Neural crest cell (in vitro differentiated cells): ENCODE data around the gene SLC37A4. TPM values are rescaled to one million over a fixed set of nuclear protein-coding genes. Genes with fewer than 3 reads are reported as not detected.
A peak's percentile ranks its signal among the peaks of the same experiment; 100 is the strongest.

Source experiments
- DNase-seq: peaks from one replicate; pipeline ENCODE4 v3.0.0; 2021; ENCODE audit warnings: low read depth, mixed read lengths, low spot score
- H3K27ac Mint-ChIP-seq: one replicate; pipeline ENCODE4 v1.8.0; 2021; ENCODE audit warnings: mild to moderate bottlenecking, mixed read lengths; ENCODE audit not compliant: unreplicated experiment
- H3K27me3 Mint-ChIP-seq: 2 replicates; pipeline ENCODE4 v1.8.0; 2021; ENCODE audit warnings: low read depth, mild to moderate bottlenecking, mixed read lengths
- H3K36me3 Mint-ChIP-seq: 2 replicates; pipeline ENCODE4 v1.8.0; 2021; ENCODE audit warnings: low read depth, mild to moderate bottlenecking, mixed read lengths
- H3K4me1 Mint-ChIP-seq: 2 replicates; pipeline ENCODE4 v1.8.0; 2021; ENCODE audit warnings: mixed read lengths
- H3K4me3 Mint-ChIP-seq: one replicate; pipeline ENCODE4 v1.8.0; 2021; ENCODE audit warnings: mild to moderate bottlenecking, mixed read lengths
- H3K9me3 Mint-ChIP-seq: 2 replicates; pipeline ENCODE4 v1.8.0; 2021; ENCODE audit warnings: mixed read lengths
- total RNA-seq: library from RNA; stranded (reverse); gene quantifications from 2 replicates; pipeline ENCODE4 v1.2.1, GENCODE V29; 2021
- TF ChIP-seq, protein P1 (sequence below): fragments of 200-600 bp; sonication (generic); conservative IDR thresholded peaks from 2 replicates; pipeline ENCODE4 v1.5.0; 2021; ENCODE audit warnings: antibody characterized with exemption, mild to moderate bottlenecking

SLC37A4 gene
- total RNA-seq, 1 donor from 2014 or later, result 50.3 TPM

DNA sequence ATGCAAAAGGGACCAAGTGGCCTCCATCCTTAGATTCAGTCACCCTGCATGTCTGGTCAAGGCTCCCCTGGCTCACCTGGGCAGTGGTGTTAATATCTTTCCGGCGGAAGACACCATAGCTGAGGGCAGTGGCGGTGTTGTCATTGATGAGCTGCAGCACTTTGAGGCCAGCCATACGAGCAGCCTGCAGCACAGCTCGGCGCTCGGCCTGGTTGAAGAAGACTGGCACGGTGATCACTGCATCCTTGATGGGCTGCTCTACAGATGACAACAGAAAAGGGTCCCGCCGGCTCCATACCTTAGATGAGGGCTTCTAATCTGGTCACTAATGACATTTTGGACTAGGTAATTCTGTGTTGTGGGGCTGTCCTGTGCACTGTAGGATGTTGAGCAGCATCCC is 23.7 kb upstream of the SLC37A4 start:
- H3K36me3 Mint-ChIP-seq, result peaks cover 19% of the 10 kb centered on the region

DNA sequence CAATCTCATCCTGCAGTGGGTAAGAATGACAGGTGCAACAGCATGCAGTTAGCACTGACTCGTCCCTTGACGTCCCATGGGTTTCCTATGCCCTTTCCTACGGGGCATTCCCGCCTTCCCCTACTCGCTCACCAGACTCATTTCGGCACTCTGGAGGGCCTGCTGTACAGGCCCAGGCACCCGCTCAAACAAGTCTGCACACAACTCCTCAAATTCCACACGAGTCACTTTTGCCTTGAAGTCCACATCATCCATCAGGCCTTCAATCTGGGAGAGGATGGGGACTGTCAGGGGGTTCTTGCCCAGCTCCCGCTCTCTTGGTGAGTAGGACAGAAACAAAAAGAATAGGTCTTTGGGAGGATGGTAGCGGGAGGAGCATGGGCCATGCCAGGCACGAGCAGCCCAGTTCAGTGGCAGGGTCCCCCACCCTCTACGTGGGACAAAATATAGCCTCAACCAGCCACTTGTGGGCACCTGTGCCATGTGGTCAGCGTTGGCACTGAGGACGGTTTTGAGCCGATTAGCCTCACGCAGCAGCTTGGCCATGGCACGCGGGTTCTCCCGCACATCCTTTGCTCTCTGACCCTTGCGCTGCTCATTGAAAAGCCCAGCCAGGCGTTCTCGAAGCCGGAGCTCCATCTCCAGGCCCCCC is 21.6 kb upstream of the SLC37A4 start:
- no peak overlapping the region for H3K4me3 Mint-ChIP-seq
- no peaks in the 10 kb centered on the region for H3K9me3 Mint-ChIP-seq

More for the DNA sequence above, 23.7 kb upstream of the SLC37A4 start:
- TF ChIP-seq, protein P1, sequence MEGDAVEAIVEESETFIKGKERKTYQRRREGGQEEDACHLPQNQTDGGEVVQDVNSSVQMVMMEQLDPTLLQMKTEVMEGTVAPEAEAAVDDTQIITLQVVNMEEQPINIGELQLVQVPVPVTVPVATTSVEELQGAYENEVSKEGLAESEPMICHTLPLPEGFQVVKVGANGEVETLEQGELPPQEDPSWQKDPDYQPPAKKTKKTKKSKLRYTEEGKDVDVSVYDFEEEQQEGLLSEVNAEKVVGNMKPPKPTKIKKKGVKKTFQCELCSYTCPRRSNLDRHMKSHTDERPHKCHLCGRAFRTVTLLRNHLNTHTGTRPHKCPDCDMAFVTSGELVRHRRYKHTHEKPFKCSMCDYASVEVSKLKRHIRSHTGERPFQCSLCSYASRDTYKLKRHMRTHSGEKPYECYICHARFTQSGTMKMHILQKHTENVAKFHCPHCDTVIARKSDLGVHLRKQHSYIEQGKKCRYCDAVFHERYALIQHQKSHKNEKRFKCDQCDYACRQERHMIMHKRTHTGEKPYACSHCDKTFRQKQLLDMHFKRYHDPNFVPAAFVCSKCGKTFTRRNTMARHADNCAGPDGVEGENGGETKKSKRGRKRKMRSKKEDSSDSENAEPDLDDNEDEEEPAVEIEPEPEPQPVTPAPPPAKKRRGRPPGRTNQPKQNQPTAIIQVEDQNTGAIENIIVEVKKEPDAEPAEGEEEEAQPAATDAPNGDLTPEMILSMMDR, result no peak
- Mint-ChIP-seq H3K4me3 (peak overlapping the region; percentile 79), H3K27me3 (no peaks in the 10 kb centered on the region), H3K4me1 (peaks cover 26% of the 10 kb centered on the region), H3K9me3 (no peaks in the 10 kb centered on the region), H3K27ac (peak overlapping the region; percentile 67)
- DNase-seq, result no peak

DNA sequence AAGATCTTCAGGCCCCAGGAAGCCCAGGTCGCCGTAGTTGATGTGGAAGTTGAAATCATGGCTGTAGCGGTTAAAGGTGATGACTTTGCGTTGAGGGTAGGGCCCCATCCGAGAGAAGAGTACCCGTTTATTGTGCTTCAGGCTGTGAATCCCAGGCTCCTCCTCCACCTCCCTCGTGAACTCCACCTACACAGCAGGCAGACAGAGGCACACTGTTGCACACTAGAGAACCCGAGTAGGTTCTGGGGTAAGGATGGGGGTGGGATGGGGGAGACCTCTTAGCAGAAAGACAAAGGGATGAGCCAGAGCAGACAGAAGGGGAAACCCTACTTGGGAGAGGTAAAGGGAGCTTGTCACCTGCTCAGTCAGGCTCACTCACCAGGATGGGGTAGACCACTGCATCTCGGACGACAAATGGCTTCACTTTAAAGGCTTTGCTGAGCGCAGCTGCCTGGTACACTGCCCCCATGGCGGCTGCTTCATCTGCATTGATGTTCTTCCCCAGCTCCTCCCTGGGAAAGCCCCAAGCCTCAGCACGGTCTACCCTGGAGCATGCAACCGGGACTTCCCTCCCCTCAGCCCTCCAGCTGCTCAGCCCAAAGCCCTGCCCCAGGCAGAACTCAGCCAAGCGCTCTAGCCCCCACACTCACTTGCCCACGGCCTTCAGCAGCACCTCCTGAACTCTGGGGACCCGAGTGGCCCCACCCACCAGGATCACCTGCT is 20.9 kb upstream of the SLC37A4 start:
- peaks cover 14% of the 10 kb centered on the region for H3K4me1 Mint-ChIP-seq
- H3K36me3 Mint-ChIP-seq, result peaks cover 24% of the 10 kb centered on the region
- peak overlapping the region; percentile 34 for H3K4me3 Mint-ChIP-seq
- no peak for DNase-seq
- TF ChIP-seq, protein P1, result no peak
- no peak overlapping the region for H3K27ac Mint-ChIP-seq
- no peaks in the 10 kb centered on the region for H3K9me3 Mint-ChIP-seq
- no peaks in the 10 kb centered on the region for H3K27me3 Mint-ChIP-seq

More for the DNA sequence above, 21.6 kb upstream of the SLC37A4 start:
- TF ChIP-seq, protein P1, result no peak
- peaks cover 23% of the 10 kb centered on the region for H3K36me3 Mint-ChIP-seq
- no peak for DNase-seq
- no peak overlapping the region for H3K27ac Mint-ChIP-seq
- H3K4me1 Mint-ChIP-seq, result peaks cover 14% of the 10 kb centered on the region
- no peaks in the 10 kb centered on the region for H3K27me3 Mint-ChIP-seq

DNA sequence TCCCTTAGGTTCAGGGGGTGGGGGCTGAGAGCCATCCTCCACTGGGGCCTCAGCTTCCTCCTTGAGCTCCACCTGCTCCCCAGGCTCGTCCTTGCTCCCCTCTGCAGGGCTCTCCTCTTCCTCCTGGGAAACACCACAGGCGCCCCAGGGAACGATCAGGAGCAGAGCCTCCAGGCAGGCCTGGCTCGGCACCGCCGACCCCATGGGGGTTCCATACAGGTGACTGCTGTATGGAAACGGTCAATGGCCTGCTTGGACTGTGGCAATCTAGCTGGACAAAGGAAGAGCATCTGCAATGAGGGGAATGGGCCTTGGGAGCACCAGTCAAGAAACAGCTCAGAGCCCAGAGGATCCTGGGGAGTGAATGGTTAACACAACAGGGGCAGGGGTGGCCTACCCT is 18.4 kb upstream of the SLC37A4 start:
- Mint-ChIP-seq H3K4me3 (no peak overlapping the region), H3K27ac (no peak overlapping the region), H3K9me3 (no peaks in the 10 kb centered on the region), H3K27me3 (no peaks in the 10 kb centered on the region), H3K36me3 (peaks cover 26% of the 10 kb centered on the region), H3K4me1 (no peaks in the 10 kb centered on the region)
- no peak for DNase-seq
- TF ChIP-seq, protein P1, result no peak

DNA sequence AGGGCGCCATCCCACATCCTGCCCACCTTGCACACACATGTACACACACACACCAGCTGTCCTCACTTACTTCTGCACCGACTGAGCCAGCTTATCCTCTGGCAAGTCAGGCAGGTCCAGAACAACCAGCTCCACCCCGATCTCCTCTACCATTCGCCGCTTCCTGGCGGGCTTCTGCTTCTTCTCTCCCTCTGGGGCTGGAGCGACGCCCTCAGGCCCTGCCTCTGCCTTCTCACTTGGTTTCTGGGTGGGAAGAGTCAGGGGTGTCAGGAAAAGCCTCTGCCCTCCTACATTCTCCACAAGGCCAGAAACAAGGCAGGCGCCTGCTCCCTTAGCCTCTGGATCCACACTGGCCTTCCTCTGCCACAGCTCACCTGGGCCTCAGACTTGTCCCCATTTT is 18.0 kb upstream of the SLC37A4 start:
- TF ChIP-seq, protein P1, result no peak
- no peaks in the 10 kb centered on the region for H3K9me3 Mint-ChIP-seq
- no peak for DNase-seq
- H3K4me3 Mint-ChIP-seq, result no peak overlapping the region
- H3K27ac Mint-ChIP-seq, result no peak overlapping the region
- no peaks in the 10 kb centered on the region for H3K27me3 Mint-ChIP-seq
- H3K4me1 Mint-ChIP-seq, result no peaks in the 10 kb centered on the region
- H3K36me3 Mint-ChIP-seq, result peaks cover 26% of the 10 kb centered on the region
